ENCODE data around the gene MIA. TPM values are rescaled to one million over a fixed set of nuclear protein-coding genes. Genes with fewer than 3 reads are reported as not detected.

MIA gene
- total RNA-seq, 1 donor from 2014 or later = 1.6 TPM

DNA sequence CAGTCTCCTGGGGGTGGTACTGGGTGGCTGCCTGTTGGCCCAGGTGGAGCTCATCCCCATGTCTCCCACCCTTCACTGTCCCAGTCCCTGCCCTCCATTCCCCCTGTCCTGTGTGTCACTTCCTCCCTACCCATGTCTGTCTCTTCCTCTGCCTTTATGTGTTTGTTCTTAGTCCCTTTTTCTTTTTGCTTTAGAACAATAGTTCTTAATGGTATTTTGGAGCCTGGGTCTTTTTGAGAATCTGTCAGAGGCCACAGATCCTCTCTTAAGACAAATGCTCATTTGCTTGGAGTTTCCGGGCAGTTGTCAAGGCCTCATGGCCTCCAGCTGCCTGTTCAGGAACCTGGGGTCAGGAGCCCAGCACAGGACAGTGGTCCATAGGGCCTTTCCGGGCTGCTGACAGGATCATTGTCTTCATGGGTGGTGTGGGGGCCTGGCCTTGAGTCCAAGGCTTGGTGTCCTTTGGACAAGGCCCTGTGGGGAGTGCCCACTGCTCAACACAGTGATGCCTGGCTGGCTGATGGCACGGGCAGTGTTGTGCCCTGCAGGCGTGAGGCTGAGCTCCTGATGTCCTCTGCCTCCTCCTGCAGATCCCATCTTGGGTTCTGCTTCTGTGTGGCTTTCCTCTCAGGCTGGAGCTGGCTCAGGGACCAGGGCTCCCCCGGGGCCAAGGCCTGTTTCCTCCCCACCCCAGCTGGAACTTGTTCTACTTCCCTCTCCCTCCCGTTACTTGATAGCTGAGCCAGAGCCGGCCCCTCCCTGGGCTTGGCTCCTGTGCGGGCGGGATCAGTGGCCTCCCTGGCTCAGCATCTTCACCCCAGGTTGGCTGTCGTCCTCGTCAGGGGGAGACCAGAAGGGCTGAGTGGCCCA lies 27.2 kb downstream of the MIA start:
- H3K36me3 ChIP-seq (ENCODE audit: control insufficient read depth, insufficient read depth, low read length) = peaks cover 15% of the 10 kb centered on the region
- FAIRE-seq (no peak), DNase-seq (ENCODE audit: low read depth) (peak; percentile 26)
- no peaks in the 10 kb centered on the region for H3K27me3 ChIP-seq (ENCODE audit: control insufficient read depth, insufficient read depth, low read length)
- H3K4me3 ChIP-seq (ENCODE audit: low read depth, low read length) = no peak overlapping the region
- TF ChIP-seq, protein P1, sequence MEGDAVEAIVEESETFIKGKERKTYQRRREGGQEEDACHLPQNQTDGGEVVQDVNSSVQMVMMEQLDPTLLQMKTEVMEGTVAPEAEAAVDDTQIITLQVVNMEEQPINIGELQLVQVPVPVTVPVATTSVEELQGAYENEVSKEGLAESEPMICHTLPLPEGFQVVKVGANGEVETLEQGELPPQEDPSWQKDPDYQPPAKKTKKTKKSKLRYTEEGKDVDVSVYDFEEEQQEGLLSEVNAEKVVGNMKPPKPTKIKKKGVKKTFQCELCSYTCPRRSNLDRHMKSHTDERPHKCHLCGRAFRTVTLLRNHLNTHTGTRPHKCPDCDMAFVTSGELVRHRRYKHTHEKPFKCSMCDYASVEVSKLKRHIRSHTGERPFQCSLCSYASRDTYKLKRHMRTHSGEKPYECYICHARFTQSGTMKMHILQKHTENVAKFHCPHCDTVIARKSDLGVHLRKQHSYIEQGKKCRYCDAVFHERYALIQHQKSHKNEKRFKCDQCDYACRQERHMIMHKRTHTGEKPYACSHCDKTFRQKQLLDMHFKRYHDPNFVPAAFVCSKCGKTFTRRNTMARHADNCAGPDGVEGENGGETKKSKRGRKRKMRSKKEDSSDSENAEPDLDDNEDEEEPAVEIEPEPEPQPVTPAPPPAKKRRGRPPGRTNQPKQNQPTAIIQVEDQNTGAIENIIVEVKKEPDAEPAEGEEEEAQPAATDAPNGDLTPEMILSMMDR (IDR thresholded peaks at IDR 0.05; ENCODE audit: insufficient read depth, low read length, severe bottlenecking) = no peak

DNA sequence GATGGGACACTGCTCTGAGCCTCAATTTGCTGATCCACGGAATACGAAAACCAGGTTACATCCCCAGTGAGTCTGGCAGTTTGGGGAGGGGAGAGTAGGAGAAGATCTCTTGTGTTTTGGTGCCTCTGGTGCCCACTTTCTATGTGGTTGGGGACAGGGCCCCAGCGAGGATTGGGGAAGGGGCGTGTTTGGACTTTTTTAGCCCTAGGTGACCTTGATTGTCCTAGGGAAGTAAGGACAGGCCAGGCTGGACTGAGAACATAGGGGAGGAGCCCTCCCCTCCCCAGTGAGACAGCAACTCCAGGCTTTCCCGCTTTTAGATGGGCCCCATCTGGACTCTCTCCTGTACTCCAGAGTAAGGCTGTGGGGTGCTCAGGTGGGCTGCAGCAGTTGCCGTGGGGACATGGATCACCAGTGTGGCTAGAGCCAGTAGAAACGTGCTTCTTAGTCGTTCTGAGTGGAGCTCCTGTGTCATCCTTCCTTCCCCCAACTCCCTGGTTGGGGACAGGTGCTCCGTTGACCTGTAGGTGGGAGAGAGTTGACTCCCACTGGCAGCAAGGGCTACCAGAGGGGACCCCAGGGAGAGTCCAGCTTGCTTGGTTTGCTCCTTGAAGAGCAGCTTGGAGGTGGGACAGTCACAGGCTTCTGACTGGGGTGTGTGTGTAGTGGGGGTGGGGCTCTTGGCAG lies 28.0 kb downstream of the MIA start:
- H3K27me3 ChIP-seq (ENCODE audit: control insufficient read depth, insufficient read depth, low read length) = no peaks in the 10 kb centered on the region
- H3K4me3 ChIP-seq (ENCODE audit: low read depth, low read length) = no peak overlapping the region
- FAIRE-seq = no peak
- DNase-seq (ENCODE audit: low read depth) = no peak
- TF ChIP-seq, protein P1 (IDR thresholded peaks at IDR 0.05; ENCODE audit: insufficient read depth, low read length, severe bottlenecking) = no peak
- H3K36me3 ChIP-seq (ENCODE audit: control insufficient read depth, insufficient read depth, low read length) = peaks cover 18% of the 10 kb centered on the region

DNA sequence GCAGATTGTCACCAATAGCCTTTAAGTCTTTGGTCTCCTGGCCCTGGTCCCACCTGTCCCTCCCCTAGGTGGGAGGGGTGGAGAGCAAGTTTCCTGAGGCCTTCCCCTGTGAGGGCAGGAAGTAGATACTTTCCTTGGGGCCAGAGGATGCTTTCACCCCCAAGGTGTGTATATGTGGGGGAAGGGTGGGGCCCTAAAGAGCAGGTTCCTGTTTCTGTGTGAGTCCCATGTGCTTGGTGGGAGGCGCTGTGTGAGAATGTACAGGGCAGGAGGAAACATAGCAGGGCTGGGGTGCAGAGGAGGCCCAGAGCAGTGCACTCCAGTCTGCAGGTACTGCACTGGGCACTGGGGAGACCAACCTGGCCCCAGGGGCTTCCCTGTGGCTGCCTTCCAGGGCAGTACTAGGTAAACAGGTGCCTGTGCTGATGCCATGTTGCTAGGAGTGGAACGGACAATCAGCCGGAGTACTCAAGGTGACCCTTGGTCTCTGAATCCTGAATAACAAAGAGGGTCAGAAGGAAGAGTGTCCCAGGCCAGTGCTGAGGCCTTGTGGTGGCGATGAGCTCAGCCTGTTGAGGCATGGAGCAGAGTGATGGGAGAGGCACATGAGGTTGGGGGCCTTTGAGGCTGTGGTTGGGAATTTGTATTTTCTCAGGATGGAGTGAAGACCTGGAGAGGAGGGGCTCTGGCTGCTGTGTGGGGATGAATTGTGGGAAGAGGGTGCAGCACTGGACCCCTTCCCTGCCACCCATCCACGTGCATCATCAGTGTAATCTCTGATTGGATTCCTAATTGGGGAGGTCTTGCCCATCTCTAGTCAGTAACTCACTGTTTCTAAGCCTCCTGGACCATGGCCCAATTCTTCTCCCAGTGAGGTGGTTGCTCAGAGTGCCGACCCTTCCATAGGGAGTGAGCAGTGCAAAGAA lies 28.8 kb downstream of the MIA start:
- Histone ChIP-seq H3K36me3 (ENCODE audit: control insufficient read depth, insufficient read depth, low read length) (peaks cover 21% of the 10 kb centered on the region), H3K4me3 (ENCODE audit: low read depth, low read length) (no peak overlapping the region), H3K27me3 (ENCODE audit: control insufficient read depth, insufficient read depth, low read length) (no peaks in the 10 kb centered on the region)
- TF ChIP-seq, protein P1 (IDR thresholded peaks at IDR 0.05; ENCODE audit: insufficient read depth, low read length, severe bottlenecking) = no peak
- FAIRE-seq (peak; percentile 62), DNase-seq (ENCODE audit: low read depth) (no peak)

DNA sequence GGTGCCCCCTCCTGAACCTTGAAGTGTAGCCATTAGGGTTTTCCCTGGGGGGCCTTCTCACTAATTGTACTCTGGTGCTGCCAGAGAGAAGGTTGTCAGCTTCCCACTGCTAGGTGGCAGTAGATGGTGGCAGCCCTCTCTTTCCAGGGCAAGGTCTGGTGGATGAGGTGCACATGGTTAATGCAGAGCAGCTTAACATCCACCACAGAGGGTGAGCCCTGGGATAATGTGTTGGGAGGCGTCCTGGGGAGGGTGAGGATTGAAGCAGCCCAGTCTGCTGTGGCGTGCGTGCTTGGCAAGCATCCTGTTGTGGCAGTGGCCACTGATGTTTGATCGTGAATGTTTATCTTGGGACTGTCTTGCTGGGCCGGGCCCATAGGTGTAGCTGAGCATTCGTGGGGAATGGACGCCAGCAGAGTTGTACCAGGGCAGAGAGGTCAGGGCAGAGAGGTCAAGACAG lies 29.5 kb downstream of the MIA start:
- FAIRE-seq (peak; percentile 76), DNase-seq (ENCODE audit: low read depth) (no peak)
- Histone ChIP-seq H3K27me3 (ENCODE audit: control insufficient read depth, insufficient read depth, low read length) (no peaks in the 10 kb centered on the region), H3K36me3 (ENCODE audit: control insufficient read depth, insufficient read depth, low read length) (peaks cover 21% of the 10 kb centered on the region), H3K4me3 (ENCODE audit: low read depth, low read length) (no peak overlapping the region)
- TF ChIP-seq, protein P1 (IDR thresholded peaks at IDR 0.05; ENCODE audit: insufficient read depth, low read length, severe bottlenecking) = peak; percentile 24

DNA sequence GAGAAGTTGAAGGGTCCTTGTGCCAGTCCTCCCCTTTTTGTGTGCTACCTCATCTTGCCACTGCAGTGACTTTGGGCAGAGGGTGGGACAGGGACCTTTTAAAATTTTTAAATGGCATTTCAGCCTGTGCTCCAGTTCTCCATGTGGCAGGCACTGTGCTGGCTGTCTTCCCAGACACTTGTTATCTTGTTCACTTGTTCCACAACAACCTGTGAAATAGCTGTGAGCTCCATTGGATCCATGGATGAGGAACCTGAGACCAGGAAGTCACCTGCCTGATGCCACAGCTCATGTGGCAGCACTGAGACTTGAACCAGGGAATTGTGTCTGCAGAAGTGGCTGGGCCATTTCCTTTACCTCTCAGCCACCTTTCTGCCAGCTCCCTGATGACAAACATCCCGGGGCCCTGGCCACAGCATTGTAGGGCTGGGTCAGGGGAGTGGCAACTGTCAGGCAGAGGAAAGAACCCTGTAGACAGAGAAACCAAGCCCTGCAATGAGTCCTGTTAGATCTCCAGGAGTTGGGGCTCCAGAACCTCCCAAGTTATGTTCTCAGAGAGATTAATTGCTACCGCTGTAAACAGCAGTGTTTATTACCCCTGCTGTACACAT lies 30.0 kb downstream of the MIA start:
- TF ChIP-seq, protein P1 (IDR thresholded peaks at IDR 0.05; ENCODE audit: insufficient read depth, low read length, severe bottlenecking) = no peak
- Histone ChIP-seq H3K27me3 (ENCODE audit: control insufficient read depth, insufficient read depth, low read length) (no peaks in the 10 kb centered on the region), H3K36me3 (ENCODE audit: control insufficient read depth, insufficient read depth, low read length) (peaks cover 21% of the 10 kb centered on the region), H3K4me3 (ENCODE audit: low read depth, low read length) (no peak overlapping the region)
- FAIRE-seq (no peak), DNase-seq (ENCODE audit: low read depth) (no peak)
